Activated CD4-positive, alpha-beta T cell treated with anti-CD3 and anti-CD28 coated beads for 1 hour (primary cell): ENCODE data around the gene NXPE2.

ENCODE experiments used
- DNase-seq: peaks from one replicate; pipeline ENCODE4 v3.0.0-alpha.2; 2020

Gene NXPE2

DNA sequence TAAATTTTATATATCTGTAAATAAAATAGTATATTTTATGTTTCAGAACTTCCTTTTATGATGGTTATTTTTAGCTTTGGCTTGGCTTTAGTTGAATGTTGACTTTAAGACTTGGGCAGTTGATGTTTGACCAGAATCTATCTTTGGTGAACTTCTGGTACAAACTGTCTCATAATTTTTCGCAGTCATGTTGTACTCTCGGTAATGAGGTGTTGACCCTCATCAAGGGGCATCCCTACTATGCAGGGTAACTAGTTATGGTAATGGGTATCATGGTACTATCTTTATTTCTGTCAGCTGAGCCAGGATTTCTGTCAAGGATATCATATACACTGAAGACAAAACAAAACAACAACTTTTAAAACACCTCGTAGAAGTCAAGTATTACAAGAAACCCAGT lies 67.7 kb downstream of the NXPE2 start:
- DNase-seq: no peak
